Hepatic stellate cell (primary cell): ENCODE data around the gene BICD2.

Experiments used
- DNase-seq: peaks from one replicate; pipeline ENCODE4 v3.0.0; 2011; ENCODE audit warnings: low spot score

BICD2 gene

DNA sequence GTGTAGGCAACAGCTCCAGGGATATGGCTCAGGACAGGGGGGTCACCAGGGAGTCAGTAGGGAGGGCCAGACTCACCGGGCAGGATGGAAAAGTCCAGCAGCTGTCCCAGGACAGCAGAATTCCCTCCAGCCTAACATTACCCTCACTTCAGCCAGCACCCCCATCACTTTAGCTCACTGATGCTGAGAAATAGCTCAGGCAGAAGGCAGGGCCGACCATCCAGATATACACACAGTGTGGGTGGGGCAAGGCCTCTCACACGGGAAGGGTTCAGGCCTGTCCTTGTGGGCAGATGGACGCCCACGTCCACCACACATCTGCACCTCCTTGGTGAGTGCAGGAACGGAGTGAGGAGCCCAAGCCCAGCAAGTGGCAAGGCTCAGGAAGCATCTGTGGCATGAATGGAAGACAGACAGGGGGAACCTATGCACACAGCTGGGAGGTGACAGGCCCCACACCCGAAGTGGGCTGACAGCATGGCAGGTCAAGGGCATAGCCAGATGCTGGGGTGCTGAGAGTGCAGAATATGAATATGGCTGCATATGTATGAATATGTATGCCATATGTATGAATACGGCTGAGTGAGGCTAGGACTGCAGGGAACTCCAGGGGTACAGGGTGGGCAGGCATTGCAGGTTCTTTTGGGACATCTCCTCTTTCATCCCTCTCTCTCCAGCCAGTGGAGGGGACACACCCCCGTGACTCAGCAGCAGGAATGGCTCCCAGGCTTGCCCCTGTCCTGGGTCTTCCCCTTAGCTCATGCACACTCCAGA is 17.0 kb downstream of the BICD2 start:
- DNase-seq = no peak

DNA sequence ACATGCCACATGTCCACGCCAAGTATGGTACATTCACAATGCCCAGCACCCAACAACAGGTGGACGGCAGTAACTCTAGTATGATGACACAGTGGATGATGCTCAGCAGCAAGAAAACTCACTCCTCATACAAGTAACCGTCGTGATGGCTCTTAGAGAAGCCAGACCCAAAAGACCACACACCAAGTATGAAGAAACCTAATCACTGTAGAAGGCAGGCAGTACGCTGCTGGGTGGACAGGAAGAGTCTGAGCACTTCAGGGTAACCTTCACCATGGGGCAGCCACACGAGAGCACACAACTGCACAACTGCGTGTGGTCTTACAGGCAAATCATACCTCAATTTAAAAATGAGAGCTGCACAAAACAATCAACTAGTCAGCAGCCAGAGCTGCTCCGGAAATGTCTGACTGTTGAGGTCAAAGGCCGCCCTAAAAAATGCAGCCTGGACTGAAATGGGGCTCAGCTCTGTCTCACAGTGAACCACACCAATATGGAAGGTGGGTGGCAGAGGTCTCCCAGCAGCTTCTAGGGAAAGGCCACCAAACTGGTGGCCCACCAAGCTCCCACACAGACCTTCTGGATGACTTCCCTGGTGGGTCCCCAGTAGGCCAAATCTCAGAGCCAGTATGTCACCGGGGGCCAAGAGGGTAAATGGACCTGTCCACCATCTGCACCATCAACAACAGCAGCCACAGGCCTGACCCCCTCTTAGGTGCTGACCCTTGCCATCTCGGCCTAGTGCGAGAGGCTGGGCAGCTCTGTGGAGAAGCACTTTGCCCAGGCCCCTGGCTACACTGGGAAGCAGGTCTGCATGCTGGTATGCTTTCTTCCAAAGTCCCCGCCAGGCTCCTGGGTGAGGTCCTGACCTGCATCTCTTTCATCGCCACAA is 17.8 kb downstream of the BICD2 start:
- DNase-seq = peak; percentile 63

DNA sequence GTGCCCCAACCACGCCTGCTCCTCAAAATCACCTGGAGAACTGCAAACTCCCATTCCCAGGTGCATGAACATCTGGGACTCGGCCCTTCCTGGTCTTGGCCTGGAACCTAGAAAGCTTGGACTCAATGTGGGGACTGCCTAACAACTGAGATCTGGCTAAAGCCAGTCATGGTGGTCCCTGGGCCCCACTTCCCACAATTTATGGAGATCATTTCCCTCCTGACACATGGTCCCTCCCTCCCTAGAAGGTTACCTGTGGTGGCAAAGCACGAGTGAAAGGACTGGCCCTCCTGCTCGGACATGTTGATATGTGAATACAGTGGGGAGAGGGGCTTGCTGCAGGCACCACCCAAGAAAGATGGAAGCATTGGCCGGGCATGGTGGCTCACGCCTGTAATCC is 18.8 kb downstream of the BICD2 start:
- DNase-seq = no peak

DNA sequence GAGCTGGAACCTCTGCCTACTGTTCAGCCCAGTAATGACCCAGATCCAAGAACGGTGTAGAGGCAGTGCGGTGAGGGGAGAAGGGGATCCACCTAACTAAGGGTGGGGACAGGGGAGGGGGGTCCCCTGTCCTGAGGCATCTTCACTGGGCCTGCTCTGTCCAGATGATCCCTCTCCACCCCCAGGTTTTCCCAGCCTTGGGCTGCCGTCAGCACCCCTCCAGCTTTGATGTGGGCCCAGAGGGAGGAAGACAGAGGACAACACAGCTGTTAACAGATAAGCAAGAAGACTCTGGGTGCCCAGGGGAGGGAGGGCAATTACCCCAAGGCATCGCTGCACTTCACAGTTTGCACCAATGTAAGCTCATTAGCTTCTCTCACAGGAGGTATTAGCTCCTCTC is 19.3 kb downstream of the BICD2 start:
- DNase-seq = no peak

DNA sequence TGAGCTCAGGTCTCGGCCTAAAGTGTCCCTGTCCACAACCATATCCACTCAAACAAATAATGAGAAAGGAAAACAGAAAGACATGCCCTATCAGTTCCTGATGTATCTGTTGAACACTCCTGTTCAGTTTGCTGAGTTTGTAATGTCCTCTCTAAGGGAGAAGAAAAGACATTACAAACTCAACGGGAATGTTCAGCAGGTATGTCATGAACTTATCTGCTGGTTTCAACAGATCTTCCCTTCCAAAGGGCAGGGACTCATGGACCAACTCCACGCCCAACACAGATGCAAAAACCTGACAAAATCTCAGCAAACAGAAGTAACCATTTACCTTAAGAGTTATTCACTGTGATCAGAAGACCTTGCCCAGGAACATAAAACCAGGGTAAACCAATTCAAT is 23.7 kb downstream of the BICD2 start:
- no peak for DNase-seq

DNA sequence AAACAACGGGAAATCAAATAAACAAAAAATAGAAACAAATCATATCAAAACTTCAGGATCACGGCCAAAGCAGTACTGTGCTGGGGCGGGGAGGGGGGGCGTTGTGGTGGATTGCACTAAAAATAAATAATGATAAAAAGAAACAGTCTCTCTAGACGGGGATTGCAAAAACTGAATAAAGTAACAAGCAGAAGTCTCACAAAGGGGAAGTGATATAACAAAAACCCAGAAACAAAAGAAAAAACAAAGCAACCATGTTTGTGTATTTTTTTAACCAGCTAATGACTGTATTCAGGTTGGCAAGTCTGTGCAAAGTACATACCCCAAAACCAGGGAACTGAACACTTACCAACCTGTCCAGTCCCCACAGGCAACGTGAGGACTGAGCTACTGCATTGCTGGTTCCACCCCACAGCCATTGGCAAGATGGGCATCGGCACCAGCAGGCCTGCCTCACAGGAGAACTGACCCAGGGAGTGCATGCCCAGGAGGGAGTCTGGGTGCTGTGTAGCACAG is 24.1 kb downstream of the BICD2 start:
- no peak for DNase-seq

DNA sequence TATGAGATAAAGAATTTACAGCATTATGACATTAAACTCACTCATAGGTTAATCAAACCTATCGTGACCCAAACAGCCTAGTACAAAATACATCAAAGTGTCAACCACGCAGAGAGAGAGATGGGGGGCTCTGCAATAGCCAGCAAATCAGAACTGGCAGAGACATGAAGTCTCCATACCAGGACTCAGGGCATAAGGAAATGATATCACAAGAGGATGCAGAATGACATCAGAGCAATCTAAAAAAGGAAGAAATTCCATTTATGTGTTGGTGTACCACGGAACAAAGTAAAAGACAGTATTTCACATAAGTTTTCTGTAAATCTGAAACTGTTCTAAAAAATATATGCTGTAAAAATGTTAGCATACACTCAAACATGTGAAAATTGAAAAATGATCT is 24.6 kb downstream of the BICD2 start:
- DNase-seq = peak; percentile 48

DNA sequence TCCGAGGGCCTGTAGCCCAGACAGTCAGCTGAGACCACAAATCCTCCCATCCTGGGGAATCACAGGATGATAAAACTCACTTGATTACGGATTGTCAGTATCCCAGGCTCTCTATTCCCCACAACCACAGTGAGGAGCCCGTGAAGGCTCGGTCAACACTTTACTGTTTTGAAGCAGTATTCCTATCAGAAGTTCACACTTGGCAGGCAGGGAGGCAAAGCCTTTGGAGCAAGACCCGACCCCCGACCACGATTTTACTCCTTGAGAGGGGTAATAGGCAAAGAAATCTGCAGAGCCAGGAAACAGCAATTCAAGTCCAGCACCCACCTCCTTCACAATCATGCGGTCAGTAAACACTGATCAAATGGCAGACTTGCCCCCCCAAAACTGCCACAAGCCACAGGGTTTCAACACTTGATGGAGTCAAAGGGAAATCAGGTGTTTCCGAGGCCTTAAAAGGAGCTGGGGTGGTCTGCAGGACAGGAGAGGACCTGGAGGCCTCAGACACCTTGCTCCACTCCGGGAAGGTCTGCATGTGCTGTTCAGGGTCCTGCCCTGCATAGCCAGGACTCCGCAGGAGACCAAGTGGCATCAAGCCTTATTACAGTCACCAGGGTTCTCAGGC is 25.2 kb downstream of the BICD2 start:
- no peak for DNase-seq

DNA sequence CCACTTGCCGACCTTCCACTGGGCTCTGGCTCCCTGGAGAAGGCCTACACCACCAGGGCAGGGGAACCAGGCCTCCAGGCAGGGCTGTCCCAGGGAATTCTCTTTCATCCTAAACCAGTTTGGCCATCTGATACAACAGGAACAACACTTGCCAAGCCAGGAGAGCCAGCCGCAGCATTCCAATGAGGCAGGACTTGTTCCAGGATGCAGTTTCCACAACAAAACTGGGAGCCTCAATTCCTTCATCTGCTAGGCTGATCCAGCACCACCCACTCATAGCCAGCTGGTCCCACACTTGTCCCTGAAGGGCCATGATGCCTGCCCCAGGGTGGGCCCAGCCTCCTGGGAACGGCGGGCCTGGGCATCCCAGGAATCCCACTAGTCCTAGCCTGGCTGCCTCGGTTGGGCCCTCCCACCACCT is 26.0 kb downstream of the BICD2 start:
- DNase-seq = no peak

DNA sequence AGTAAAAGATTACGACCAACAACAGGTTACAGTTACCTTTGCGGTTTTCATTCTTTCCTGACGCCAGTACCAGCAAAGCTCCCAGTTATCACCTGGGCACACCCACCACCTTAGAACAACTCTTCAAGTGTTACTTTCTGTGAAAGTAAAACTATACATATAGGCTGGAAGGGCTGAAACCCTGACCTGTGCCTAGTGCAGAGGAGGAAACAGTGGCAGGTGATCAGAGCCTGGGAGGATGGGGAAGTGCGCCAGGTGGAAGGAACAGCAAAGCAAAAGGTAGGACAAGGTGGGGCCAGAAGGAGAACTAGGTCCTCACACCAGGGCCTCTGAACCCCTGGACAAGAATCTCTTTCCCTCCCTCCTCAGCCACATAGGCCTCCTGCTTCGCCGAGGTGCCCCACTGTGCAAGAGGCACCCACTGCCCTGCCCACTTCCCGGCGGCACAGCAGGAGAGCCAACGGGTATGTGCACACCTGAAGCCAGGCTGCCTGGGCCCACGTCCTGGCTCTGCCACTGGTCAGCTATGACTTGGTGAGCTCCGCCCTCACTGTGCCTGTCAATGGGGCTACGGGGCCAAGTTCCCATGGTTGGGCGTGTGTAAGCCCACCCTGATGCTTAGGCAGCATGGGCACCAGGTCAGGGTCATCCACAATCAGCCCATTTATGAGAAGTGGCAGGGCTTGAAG is 26.9 kb downstream of the BICD2 start:
- DNase-seq = no peak

DNA sequence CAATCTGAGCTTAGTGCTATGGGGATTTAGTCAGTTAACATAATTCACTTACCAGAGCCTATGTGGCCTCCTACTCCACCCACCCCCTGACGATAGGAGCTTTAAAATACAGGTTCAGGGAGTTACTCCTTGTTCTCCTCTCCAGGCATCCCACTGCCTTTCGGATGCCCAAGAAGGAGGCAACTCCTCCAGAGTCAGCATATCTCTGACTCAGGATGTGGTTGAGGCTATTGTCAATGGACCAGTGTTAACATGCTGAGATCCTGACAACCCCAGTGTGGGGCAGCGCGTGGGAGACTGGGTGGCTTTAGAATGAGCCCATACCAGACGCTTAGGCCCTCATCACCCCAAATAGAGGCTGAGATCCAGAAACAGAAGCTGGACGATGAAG is 27.4 kb downstream of the BICD2 start:
- DNase-seq = no peak

DNA sequence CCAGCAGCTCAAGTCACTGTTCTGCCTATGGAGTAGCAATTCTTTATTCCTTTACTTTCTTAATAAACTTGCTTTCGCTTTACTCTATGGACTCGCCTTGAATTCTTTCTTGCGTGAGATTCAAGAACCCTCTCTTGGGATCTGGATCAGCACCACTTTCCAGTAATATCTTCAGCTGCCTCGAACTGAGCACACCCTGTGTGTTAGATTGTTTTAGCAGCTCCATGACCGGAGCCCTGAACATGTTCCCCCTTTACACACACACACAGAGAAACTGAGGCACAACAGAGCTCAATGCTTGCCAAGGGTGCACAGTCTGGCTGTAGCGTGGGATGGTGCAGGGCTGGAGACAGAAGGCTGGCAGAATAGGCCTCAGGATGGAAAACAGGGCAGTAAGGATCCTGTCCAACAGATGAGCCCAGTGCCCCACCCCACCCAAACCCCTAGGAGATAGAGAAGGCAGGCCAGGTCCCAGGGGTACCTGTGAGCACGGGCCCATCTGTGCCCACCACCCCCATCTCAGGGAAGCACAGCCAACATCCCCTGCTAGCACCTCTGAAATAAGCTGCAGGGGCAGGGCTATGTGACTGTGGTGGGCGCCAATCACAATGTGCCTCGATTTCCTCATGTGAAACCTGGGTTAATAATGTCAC is 27.9 kb downstream of the BICD2 start:
- DNase-seq = no peak

DNA sequence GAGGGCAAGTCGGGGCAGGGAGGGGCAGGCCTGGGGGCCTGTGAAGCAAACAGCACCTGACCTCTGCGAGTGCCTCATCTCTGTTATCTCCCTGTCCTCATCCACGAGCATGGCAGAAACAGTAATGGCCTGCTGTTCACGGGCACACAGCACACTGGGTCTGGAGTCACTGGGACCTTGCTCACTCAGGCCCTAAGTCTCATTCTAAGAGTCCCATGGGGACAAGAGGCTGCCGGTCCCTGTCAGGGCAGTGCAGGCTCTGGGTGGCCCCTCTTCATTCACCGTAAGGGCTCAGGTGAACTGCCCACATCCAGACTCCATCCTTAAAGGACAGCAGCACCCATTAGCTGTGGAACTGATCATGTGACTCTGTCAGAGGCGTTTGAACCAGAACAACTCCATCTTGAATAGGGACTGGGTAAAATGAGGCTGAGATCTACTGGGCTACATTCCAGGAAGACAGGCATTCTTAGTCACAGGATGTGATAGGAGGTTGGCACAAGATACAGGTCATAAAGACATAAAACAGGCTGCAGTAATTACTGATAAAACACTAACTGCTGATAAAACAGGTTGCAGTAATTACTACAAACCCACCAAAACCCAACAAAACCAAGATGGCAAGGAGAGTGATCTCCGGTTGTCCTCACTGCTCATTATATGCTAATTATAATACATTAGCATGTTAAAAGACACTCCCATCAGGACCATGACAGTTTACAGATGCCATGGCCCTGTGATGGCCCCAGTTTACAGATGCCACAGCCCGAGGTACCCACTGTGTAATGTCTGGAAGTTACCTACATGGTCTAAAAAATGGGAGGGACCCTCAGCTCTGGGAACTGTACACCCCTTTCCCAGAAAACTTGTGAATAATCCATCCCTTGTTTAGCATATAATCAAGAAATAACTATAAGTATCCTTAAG is 28.7 kb downstream of the BICD2 start:
- DNase-seq = no peak

DNA sequence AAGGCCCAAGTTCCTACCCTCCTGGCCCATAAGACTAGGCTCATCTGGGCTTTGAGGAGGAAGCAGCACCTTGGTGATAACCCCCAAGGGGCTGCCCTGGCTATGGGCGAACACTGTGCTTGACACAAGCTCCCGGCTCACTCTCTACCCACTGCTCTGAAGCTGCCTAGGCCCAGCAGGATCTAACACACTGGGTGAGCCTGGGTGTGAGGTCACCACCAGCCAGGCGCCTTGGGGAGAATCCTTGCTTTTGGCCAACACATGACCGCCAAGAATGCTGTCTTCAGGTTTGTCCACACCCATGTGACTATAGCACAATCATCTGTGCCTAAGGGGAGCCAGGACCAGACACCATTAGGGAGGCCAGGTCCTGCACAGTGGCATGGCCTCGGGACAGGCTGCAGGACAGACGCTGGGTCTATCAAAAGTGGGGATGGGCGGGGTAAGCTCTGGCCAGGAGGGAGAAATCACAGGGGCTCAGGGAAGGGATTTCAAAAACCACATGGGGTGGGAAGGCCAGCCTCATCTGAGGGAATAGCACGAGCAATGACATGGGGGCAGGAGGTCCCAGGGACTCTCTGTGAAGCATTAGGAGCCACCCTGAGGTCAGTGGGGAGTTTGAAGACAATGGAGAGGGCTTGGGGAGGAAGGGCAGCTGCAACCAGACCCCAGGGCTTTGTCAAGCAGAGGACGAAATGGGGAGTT is 29.6 kb downstream of the BICD2 start:
- DNase-seq = no peak

DNA sequence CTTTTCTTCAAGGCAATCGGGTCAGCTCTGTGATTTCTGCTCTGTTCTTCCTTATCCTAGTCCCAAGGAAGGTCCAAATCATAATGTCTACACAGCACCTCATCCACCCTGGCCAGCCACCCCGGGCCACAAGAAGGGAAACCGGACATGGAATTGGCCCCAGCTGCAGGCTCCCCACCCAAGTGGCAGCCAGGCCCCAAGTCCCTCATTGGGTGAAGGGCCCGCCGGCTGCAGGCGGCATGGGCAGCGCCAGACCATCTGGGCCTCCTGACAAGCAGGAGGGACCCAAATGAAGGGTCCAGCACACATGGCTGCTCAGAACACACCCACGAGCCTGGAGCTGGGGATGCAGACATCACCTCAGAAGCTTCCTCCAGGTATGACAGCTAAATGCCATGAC is 33.7 kb downstream of the BICD2 start:
- DNase-seq = no peak

DNA sequence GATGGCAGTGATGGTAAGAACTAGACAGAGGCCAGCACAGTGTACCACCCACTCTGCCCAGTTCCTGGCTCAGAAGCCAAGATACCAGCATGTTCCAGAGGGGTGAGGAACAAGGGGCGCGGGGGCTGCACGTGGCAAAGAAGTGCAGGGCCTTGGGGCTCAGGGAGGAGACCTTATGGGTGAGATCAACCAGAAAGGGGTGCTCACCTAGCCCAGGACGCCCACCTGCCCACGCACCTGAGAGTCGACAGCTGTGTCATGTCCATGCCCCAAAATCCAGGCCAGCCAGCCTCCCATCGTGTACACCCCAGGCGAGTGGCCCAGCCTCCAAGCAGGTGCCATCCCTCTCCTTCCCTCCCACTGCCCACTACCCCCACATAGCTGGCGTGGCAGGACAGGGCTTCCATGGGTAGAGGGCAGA is 34.9 kb downstream of the BICD2 start:
- DNase-seq = no peak

DNA sequence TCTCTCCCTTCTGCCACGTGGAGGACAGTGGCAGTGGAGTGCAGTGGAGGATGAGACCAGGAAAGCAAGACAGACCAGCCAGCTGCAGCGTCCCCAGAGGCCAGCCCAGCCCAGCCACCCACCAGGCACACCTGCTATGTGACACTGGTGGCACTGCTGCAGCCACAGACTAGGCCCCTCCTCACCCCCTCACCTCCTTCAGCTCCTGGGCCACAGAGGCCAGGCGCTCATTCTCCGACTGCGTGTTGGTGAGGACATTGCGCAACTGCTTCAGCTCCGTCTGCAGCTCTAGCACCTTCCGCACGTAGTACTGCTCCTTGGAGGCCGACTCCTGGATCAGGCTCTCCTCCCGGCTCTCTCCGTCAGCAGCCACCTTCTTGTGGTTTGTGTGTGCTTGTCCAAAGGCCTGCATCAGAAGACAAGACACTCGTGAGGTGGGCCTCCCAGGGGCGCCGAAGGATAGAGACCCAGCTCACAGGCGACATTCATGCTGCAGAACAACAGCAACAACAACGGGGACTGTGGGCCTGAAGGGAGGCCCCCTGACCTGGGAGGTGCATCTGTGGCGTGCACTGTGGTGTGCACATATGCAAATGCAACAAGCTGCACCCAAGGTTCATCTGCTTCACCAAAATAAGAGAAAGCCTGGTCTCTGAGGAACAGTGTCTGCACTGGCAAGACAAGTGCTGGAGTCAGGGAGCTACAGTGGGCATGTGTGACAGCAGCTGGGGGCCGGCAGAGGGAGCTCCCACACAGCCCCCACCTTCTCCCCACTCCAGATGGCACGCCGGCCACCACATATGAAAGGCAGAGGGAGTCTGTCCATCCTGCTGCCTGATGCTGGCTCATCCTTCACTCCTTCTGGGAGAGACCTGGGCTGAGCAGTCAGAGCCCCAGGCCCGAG is 35.5 kb downstream of the BICD2 start:
- DNase-seq = peak; percentile 84
